GM13976 (cell line): ENCODE data around the gene ECSCR.

Experiments used
- DNase-seq: peaks from one replicate; pipeline ENCODE4 v3.0.0; 2012; ENCODE audit warnings: low spot score
- in situ Hi-C: fragments of 300-500 bp; cut with MboI; formaldehyde crosslinking; loops from one replicate; pipeline ENCODE4 v1.12.0; 2022; ENCODE audit warnings: low sequenced_read_pairs, mixed read lengths, inconsistent platforms; ENCODE audit not compliant: unreplicated experiment
- TF ChIP-seq, protein P1 (sequence below): IDR thresholded peaks from 2 replicates; pipeline ENCODE4 v1.5.1; 2012; ENCODE audit warnings: borderline replicate concordance, mild to moderate bottlenecking; ENCODE audit not compliant: insufficient read depth; ENCODE audit errors: extremely low read depth, missing control alignments, control extremely low read depth

The ECSCR gene

DNA sequence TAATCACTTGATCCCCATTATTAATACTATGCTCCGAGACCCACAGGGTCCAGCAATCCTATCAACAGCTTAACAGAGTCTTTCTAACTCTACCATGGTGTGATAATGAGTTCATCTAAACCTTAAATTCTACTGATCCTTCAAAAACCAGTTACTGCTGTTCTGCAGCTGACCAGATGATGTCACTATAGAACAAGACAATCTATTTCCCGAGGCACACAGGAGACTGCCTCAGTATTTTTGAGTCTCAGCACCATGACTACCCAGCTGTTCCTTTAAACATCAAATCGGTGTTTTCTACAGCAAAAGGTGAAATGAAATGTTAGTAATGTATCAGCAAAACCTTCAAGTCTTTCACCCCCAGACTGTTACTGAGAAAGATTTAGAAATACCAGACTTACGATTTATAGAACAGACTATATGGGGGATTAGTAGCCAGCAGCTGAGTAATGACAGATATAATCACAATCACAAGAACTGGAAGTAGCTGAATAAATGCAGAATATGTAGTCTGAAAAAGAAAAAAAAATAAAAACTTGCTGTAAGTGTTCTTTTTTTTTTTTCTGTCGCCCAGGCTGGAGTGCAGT lies 40.1 kb downstream of the ECSCR start:
- TF ChIP-seq, protein P1, sequence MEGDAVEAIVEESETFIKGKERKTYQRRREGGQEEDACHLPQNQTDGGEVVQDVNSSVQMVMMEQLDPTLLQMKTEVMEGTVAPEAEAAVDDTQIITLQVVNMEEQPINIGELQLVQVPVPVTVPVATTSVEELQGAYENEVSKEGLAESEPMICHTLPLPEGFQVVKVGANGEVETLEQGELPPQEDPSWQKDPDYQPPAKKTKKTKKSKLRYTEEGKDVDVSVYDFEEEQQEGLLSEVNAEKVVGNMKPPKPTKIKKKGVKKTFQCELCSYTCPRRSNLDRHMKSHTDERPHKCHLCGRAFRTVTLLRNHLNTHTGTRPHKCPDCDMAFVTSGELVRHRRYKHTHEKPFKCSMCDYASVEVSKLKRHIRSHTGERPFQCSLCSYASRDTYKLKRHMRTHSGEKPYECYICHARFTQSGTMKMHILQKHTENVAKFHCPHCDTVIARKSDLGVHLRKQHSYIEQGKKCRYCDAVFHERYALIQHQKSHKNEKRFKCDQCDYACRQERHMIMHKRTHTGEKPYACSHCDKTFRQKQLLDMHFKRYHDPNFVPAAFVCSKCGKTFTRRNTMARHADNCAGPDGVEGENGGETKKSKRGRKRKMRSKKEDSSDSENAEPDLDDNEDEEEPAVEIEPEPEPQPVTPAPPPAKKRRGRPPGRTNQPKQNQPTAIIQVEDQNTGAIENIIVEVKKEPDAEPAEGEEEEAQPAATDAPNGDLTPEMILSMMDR: peak; percentile 67
- in situ Hi-C loops: loop anchor here (5.0 to 25.0 kb wide), 2 partner anchors 95 to 340 kb away; no protein-coding TSS in a partner anchor
- peak; percentile 86 for DNase-seq

DNA sequence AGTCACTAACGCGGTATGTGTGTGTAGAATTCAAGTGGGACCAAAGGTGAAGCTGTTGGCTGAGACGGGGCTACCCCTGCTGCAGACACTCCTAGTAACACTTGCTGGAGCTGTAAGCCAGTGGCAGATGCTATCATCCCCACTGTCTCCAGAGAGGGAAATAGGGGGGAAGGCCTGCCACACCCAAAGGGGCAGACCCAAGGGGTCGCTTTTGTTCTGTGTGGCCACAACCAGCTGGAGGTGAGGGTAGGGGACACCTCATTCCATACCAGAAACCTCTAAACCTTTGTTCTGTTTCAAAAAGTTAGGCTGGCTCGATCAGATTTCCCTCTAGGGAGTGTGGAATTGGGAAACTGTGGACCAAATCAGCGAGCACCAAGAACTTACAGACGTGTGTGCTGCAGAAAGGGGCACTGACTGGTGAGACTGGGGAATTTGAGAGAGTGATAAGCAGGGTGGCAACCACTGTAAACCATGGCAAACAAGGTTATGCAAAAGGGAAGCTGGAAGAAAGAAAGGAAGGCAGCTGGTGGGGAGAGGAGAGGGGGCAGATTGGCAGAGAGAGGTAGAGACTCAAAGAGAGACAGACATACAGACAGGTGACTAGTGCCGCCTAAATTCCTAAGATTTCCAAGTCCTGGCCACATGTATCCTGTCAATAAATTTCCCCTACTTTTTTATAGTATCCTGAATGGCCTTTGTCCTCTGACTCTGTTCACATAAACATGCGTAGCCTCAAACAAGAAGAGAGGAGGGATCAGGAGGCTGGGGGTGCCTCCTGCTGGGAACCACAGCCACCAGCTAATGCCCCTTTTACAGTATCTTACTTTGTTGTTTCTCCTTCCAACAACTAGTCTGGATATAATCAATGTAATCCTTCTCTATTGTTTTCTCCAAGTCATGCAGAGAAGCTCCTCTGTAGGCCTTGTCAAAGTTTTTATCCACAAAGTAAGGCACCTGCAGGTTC lies 43.0 kb downstream of the ECSCR start:
- TF ChIP-seq, protein P1: no peak
- DNase-seq: no peak
- in situ Hi-C loops: loop anchor here (5.0 to 25.0 kb wide), 2 partner anchors 98 to 343 kb away; no protein-coding TSS in a partner anchor

DNA sequence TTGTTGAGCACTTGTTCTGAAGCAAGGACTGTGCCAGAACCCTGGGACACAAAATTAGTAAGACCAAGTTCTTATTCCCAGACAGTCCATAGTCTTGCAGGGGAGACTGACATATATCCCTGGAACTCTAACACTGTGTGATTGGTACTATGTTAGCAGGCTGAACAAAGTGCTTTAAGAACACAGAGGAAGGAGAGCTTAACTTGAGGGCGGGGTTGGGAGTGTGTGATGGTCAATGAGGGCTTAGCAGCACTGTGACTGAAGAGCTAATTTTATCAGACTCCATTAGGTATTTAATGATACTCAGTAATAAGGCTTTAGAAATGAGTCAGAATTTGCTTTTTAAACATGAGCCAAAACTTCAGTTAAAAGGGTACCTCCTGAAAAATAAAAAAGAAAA lies 43.8 kb downstream of the ECSCR start:
- TF ChIP-seq, protein P1: no peak
- DNase-seq: no peak
- in situ Hi-C loops: loop anchor here (25.0 kb wide), 1 partner anchor 344 kb away; no protein-coding TSS in a partner anchor

DNA sequence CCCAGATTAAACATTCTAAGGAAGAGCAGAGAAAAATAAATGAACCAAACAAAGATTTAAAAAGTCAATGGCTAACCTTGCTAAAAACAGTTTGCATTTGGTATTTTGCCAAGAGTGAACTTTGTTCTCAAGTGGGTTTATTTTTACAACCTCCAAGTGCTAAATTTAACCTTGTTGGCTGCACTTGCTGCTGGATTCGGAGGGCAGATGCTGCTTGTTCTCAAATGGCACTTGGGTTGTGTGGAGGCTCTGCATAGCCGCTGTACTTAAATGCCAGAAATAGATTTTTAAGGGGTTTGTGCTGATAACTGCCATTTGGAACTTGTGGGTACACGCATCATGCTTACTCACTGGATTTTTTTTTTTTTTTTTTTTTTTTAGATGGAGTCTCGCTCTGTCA lies 45.3 kb downstream of the ECSCR start:
- in situ Hi-C loops: loop anchor here (25.0 kb wide), 1 partner anchor 345 kb away; no protein-coding TSS in a partner anchor
- TF ChIP-seq, protein P1: no peak
- DNase-seq: no peak

DNA sequence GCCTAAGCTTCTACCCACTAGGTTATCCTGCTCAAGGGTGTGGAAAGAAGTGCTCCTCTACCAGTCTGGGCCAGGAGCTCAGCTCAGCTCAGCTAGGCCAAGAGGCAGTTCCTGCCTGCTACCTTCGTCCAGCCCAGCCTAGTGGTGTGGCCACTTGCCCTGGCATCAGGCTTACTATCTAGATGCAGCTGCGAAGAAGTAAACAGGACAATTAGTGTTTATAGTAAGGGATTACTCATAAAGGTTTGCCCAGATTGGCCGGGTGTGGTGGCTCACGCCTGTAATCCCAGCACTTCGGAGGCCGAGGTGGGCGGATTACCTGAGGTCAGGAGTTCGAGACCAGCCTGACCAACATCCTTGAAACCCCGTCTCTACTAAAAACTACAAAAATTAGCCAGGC lies 45.9 kb downstream of the ECSCR start:
- in situ Hi-C loops: loop anchor here (25.0 kb wide), 1 partner anchor 346 kb away; no protein-coding TSS in a partner anchor
- DNase-seq: no peak
- TF ChIP-seq, protein P1: no peak

DNA sequence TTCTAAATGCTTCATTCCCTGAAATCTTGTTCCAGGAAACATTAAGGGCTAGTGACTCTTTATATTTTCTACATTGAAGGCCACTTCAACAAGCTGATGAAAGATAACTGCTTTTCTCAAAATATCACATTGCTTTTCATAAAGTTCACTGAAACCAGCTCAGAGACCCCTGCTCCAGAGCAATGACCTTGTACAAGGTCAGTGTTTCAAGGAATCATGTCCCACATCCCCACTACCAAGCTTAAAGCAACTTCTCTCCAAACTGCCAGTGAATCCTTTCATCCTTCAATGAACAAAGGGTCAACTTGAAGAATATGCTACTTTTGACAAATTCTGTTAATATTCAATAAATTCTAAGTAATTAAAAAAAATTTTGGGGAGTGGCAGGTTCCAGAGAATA lies 46.7 kb downstream of the ECSCR start:
- TF ChIP-seq, protein P1: no peak
- in situ Hi-C loops: loop anchor here (25.0 kb wide), 1 partner anchor 346 kb away; no protein-coding TSS in a partner anchor
- no peak for DNase-seq
